Measurements from ENCODE around the gene LAMC1.
"Not testable (repeated sequence)": the region's sequence is repeated elsewhere in the genome, so short reads cannot be mapped to it uniquely, and the experiment has no call there.

The LAMC1 gene

GRCh38 chr1:183043872-183044854 is 20.9 kb downstream of the LAMC1 start:
- DNase-seq (ENCODE audit: low read depth in 2 of 2), result no peak

- no peak for DNase-seq (ENCODE audit: low read depth in 2 of 2)
These were observed 21.9 kb downstream of the LAMC1 start for GRCh38 chr1:183044893-183045649.

DNA sequence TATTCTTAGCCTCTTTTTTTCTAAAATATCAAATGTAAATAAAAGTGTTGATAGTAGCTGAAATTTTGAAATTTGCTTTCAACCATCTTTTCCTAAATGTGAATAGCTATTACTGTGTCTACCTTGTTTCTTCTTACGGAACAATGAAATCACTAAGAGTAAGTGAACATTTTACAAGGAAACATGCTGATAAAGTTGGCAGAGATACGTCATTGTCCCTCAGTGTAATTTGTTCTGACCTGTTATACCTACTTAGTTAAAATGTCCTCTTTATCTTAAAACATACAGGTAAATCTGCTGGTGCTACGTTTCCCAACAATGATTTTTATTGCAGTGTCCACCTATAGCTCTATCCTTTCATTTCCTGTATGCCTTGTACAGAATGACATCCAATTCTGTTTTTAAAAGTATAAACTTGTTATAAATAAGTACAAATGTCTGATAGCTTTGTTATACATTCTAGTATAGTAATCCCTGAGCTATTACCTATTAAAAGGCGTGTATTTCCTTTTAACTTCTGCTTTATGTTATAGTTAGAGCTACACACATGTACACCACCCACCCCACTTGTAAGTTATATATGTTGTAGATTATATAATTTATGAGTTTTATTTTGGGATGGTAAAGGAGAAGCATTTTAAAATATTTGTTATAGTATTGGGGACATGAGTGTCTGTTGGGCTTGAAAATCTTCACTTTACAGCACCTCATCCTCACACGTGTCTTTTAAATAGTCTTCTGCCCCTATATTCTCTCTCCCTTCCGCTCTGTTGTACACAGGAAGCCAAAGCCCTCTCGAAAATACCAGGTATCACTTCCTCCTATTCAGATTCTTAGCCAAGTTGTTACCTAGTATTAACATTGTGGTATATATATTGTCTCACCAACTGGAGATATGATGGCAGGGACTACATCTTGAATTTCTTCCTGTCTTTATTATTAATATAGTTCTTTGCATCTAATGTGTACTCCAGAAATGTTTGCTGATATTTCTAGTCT is 25.2 kb downstream of the LAMC1 start:
- DNase-seq (ENCODE audit: low read depth in 2 of 2), result no peak

- DNase-seq (ENCODE audit: low read depth in 2 of 2), result no peak
These were observed 28.3 kb downstream of the LAMC1 start for GRCh38 chr1:183051546-183051945.

DNA sequence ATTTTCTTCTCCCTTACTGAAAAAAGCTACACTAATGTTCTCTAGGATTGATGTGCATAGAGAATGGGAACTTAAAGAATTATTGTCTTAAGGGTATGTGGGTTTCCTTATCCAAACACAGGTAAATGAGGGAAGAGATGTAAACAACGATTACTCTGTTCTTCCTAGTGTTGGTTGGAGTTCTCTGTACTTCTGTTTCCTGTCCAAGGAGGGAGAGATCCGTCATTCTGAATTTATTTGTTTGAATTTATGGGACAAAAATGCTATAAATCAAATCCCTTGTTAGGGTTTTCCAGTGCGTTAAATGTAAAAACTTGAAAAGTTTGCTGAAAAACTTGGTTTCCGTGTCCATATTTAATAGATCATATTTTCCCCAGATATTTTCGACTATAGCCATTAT is 29.6 kb downstream of the LAMC1 start:
- DNase-seq (ENCODE audit: low read depth in 2 of 2), result no peak

DNA sequence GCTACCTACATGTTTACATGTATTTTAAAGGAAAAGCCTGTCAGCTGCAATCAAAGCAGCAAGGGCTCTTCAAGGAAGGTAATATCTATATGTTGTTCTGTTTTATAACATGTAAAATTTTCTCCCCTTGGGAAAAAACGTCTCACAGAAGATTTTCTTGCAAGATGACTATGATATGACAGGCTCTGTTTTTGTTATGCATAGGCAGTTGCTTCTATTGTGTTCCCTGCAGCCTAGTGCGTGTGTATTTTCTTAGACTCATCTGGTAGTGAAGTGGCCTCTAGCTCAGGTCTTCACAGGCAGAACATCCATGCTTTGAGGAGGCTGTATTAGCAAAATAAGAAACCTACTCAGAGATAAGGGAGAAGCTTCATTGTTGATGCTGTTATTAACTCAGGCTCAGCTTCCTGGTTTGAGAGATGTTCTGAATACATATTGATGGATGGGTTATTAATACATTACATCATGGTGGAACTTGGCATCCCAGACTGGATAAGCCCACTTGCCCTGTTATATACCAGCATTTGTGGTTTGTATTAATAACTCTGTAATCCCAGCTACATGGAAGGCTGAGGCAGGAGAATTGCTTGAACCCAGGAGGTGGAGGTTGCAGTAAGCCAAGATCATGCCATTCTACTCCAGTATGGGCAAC is 35.8 kb downstream of the LAMC1 start:
- no peak for DNase-seq (ENCODE audit: low read depth in 2 of 2)

GRCh38 chr1:183061194-183061593 is 38.0 kb downstream of the LAMC1 start:
- no peak for DNase-seq (ENCODE audit: low read depth in 2 of 2)

- DNase-seq (ENCODE audit: low read depth in 2 of 2), result no peak
These were observed 40.1 kb downstream of the LAMC1 start for GRCh38 chr1:183063349-183063748.

GRCh38 chr1:183065168-183065706 is 42.0 kb downstream of the LAMC1 start:
- DNase-seq (ENCODE audit: low read depth in 2 of 2), result no peak

GRCh38 chr1:183066432-183066831 is 43.2 kb downstream of the LAMC1 start:
- DNase-seq (ENCODE audit: low read depth in 2 of 2), result not testable (repeated sequence)

DNA sequence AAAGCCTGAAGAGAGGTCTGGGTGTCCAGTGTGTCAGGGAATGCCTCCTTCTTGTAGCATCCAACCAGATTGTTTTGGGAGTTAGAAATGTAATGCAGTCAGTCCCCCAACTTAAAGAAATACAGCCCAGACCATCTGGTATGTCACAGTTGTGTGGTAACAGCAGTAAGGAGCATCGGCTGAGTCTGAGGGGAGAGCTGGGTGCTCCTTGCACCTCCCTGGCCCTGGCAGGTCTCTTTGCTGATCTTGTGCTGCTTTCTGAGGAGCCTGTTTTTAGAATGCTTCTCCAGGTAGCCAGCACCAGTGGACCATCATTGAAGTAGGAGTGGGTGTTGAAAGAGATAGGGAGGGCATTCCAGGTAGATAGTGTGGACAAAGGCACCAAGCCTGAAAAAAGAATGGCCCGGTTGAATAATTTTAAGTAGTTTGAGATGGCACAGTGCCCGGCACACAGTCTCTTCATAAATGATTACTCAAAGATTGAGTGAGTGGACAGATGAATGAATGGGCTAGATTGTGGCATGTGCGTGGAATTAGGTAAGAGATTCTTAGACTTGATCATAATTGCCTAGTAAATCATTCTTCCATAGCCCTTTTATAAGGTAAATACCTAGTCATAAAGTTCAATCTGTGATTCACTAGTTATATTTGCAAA is 46.5 kb downstream of the LAMC1 start:
- no peak for DNase-seq (ENCODE audit: low read depth in 2 of 2)

DNA sequence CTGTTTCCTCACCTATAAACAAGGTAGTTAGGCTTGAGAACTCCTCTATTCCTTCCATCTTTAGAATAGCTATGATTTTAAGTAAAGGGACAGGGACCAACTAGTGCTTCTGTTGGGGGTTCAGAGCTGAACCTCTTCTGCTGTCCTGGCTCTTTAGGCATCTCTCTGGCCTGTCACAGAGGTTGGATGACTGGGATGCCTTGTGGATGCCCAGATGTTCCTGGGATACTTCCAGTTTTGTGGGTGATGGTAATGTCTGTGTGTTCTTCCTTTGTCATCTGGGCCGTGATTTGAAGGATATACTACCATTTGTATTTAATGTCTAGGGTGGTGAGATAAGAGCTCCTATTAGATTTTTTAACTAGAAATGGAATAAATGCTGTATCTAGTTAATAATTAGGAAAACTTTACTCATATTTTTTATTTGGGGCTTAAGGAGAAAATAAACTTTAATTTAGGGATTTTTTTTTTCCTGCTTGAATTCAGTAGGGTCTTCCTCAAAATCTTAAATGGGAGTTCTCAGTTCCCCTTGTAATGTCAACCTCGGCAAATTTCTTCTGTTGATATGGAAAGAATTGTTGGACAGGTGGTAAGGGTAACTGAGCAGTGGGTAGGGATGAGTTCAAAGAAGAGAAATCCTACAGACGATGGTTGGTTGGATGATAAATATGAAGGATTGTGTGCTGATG is 47.2 kb downstream of the LAMC1 start:
- no peak for DNase-seq (ENCODE audit: low read depth in 2 of 2)

- DNase-seq (ENCODE audit: low read depth in 2 of 2), result no peak
These were observed 47.9 kb downstream of the LAMC1 start for GRCh38 chr1:183070923-183071618.

DNA sequence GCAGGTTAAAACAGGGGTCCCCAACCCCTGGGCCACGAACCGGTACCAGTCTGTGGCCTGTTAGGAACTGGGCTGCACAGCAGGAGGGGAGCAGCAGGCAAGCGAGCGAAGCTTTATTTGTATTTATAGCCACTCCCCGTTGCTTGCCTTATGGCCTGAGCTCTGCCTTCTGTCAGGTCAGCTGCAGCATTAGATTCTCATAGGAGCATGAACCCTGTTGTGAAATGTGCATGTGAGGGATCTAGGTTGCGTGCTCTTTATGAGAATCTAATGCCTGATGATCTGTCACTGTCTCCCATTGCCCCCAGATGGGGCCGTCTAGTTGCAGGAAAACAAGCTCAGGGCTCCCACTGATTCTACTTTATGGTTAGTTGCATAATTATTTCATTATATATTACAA is 49.4 kb downstream of the LAMC1 start:
- DNase-seq (ENCODE audit: low read depth in 2 of 2), result not testable (repeated sequence)

- no peak for DNase-seq (ENCODE audit: low read depth in 2 of 2)
These were observed 50.1 kb downstream of the LAMC1 start for GRCh38 chr1:183073320-183073719.

GRCh38 chr1:183074215-183074614 is 51.0 kb downstream of the LAMC1 start:
- no peak for DNase-seq (ENCODE audit: low read depth in 2 of 2)

GRCh38 chr1:183075861-183076260 is 52.6 kb downstream of the LAMC1 start:
- DNase-seq (ENCODE audit: low read depth in 2 of 2), result no peak

DNA sequence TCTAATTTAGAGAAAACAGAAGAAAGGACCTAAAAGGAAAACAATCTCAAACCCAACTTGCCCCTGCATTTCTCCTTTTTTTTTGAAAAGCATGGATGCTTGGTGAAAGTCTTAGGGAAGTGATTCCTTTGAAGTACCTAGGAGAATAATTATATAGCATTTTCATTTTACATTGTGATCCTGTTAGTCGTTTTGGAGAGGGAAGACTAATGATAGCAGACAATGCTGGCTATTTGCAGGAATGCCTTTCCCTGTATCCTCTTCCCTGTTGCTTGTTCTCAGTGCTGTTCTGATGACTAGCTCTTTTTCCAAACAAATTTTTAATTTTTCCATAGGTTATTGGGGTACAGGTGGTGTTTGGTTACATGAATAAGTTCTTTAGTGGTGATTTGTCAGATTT is 53.9 kb downstream of the LAMC1 start:
- DNase-seq (ENCODE audit: low read depth in 2 of 2), result no peak

All from stimulated activated CD8-positive, alpha-beta memory T cell treated with anti-CD3 and anti-CD28 coated beads, Interleukin-15, amount 100 ng/mL, for 4 hours (primary cell).